Spleen (tissue), 7 donors: ENCODE measurements around the gene EPX.

Experiments
- CTCF ChIP-seq, 11 experiments: fragments of 200-600 bp in 7 of 11; fragments of 450-650 bp in 4 of 11; sonication (generic) in 4 of 11; IDR thresholded peaks in 8 of 11; conservative IDR thresholded peaks in 3 of 11; 1 replicate in 7 of 11; 2 replicates in 4 of 11; pipeline versions ENCODE4 v1.4.0 to v1.8.0; 2016 to 2021; ENCODE audit warnings: antibody characterized with exemption in 11 of 11, inconsistent platforms in 4 of 11, mild to moderate bottlenecking in 1 of 11
- POLR2AphosphoS5 ChIP-seq, 3 donors: sonication (generic); formaldehyde crosslinking; IDR thresholded peaks; one replicate each; pipeline ENCODE4 v1.5.1; 2017; ENCODE audit warnings: antibody characterized with exemption in 3 of 3
- donor health status: DM: no; HTN: no; CAD: no; lungs with moderate emphysema.
- donor health status: DM: no; HTN: no; CAD: no.
- donor health status: DM: no; HTN: no; CAD: no.

GRCh38 chr17:58208344-58208743, 15.8 kb downstream of the EPX start:
- TF ChIP-seq CTCF (IDR thresholded peaks at IDR 0.05 in 8 of 11, conservative IDR thresholded peaks at IDR 0.05 in 3 of 11) (no peak), POLR2AphosphoS5 (IDR thresholded peaks at IDR 0.05) (no peak)
